ENCODE measurements around the gene MTURN. TPM values are rescaled to one million over a fixed set of nuclear protein-coding genes. Genes with fewer than 3 reads are reported as not detected.

MTURN gene
- total and polyA plus RNA-seq, 7 experiments from 2014 or later: 2.7 to 38.7 (median 18.9) TPM

- H3K4me1 Mint-ChIP-seq: peaks cover 3 to 16% (median 6%) of the 10 kb centered on the region in 7 donors
- POLR2A ChIA-PET: interaction anchor here (1.0 to 2.7 kb wide), 11 partner anchors 9 to 215 kb away, joined by 4 to 12 read pairs (median 6); partner anchors contain the start of genes FKBP14 and PLEKHA8
- no peaks in the 10 kb centered on the region for H3K9me3 Mint-ChIP-seq
Measured at GRCh38 chr7:30135301-30136116, 723 bp downstream of the MTURN start.

GRCh38 chr7:30136117-30136731 is 1.4 kb downstream of the MTURN start:
- no peaks in the 10 kb centered on the region for H3K27me3 ChIP-seq (ENCODE audit: control insufficient read depth in 2 of 2, insufficient read depth in 2 of 2, low read length in 2 of 2)
- Mint-ChIP-seq H3K27ac (peak overlapping the region; percentile 65 to 95 (median 91)), H3K4me1 (peaks cover 4 to 16% (median 6%) of the 10 kb centered on the region in 7 donors), H3K27me3 (peaks cover 0 to 38% (median 0%) of the 10 kb centered on the region in 5 donors), H3K36me3 (no peaks in the 10 kb centered on the region), H3K4me3 (peak overlapping the region; percentile 87 to 95 (median 92)), H3K9me3 (no peaks in the 10 kb centered on the region)
- no peak for DNase-seq
- ChIA-PET CTCF (interaction anchor here (0.5 kb wide), 1 partner anchor 214 kb away, joined by 3 read pairs; no protein-coding TSS in a partner anchor), POLR2A (interaction anchor here (1.1 to 2.7 kb wide), 5 partner anchors 10 to 214 kb away, joined by 3 to 9 read pairs (median 6); no protein-coding TSS in a partner anchor)
- H3K27ac ChIP-seq (ENCODE audit: low read depth, low read length): peak overlapping the region; percentile 77
- H3K4me3 ChIP-seq (ENCODE audit: low read length): peak overlapping the region; percentile 86
- peaks cover 0 to 5% (median 0%) of the 10 kb centered on the region in 3 experiments for H3K36me3 ChIP-seq (ENCODE audit: control insufficient read depth in 2 of 3, insufficient read depth in 3 of 3, low read length in 3 of 3)
- peaks cover 0 to 8% of the 10 kb centered on the region in 2 donors for H3K4me1 ChIP-seq (ENCODE audit: control insufficient read depth in 2 of 2, insufficient read depth in 2 of 2, low read length in 2 of 2)
- no peak for ATAC-seq
- no peaks in the 10 kb centered on the region for H3K9me3 ChIP-seq (ENCODE audit: control insufficient read depth in 2 of 3, low read length in 3 of 3)
- intact Hi-C loops (cut with micrococcal nuclease): loop anchor here in 1 of 2 donors (5.0 to 10.0 kb wide), 3 partner anchors 209 to 456 kb away; partner anchors contain the start of genes GARS1 and GGCT

More at GRCh38 chr7:30135301-30136116, 723 bp downstream of the MTURN start:
- H3K4me3 Mint-ChIP-seq: peak overlapping the region; percentile 87 to 95 (median 92)
- CTCF ChIA-PET: no interaction called here
- no peaks in the 10 kb centered on the region for H3K36me3 Mint-ChIP-seq
- H3K4me3 ChIP-seq (ENCODE audit: low read length): peak overlapping the region; percentile 86
- peak; percentile 55 for ATAC-seq
- H3K27ac ChIP-seq (ENCODE audit: low read depth, low read length): peak overlapping the region; percentile 77
- H3K9me3 ChIP-seq (ENCODE audit: control insufficient read depth in 2 of 3, low read length in 3 of 3): no peaks in the 10 kb centered on the region
- intact Hi-C loops (cut with micrococcal nuclease): loop anchor here (1.0 to 10.0 kb wide), 13 partner anchors 14 to 591 kb away; partner anchors contain the start of genes GARS1 (in 2 of the 2), GGCT (in 2 of the 2), ZNRF2 (in 2 of the 2) and FKBP14 (in 1 of the 2)
- H3K4me1 ChIP-seq (ENCODE audit: control insufficient read depth in 2 of 2, insufficient read depth in 2 of 2, low read length in 2 of 2): peaks cover 0 to 8% of the 10 kb centered on the region in 2 donors
- peaks cover 0 to 5% (median 0%) of the 10 kb centered on the region in 3 experiments for H3K36me3 ChIP-seq (ENCODE audit: control insufficient read depth in 2 of 3, insufficient read depth in 3 of 3, low read length in 3 of 3)
- peak overlapping the region; percentile 65 to 95 (median 91) for H3K27ac Mint-ChIP-seq
- no peaks in the 10 kb centered on the region for H3K27me3 ChIP-seq (ENCODE audit: control insufficient read depth in 2 of 2, insufficient read depth in 2 of 2, low read length in 2 of 2)
- H3K27me3 Mint-ChIP-seq: peaks cover 0 to 45% (median 0%) of the 10 kb centered on the region in 5 donors
- DNase-seq: peak; percentile 36 to 68 (median 60)

- Mint-ChIP-seq H3K4me1 (peaks cover 4 to 16% (median 6%) of the 10 kb centered on the region in 7 donors), H3K36me3 (no peaks in the 10 kb centered on the region), H3K27me3 (peaks cover 0 to 38% (median 0%) of the 10 kb centered on the region in 5 donors), H3K9me3 (no peaks in the 10 kb centered on the region), H3K27ac (peak overlapping the region in 5 of 9 donors; percentile 16 to 71 (median 54)), H3K4me3 (peak overlapping the region in 9 of 10 donors; percentile 54 to 95 (median 93))
- ATAC-seq: no peak
- POLR2A ChIA-PET: interaction anchor here (1.1 to 1.6 kb wide), 4 partner anchors 10 to 214 kb away, joined by 3 to 6 read pairs (median 4); no protein-coding TSS in a partner anchor
- no peaks in the 10 kb centered on the region for H3K9me3 ChIP-seq (ENCODE audit: control insufficient read depth in 2 of 3, low read length in 3 of 3)
- H3K27ac ChIP-seq (ENCODE audit: low read depth, low read length): no peak overlapping the region
- H3K27me3 ChIP-seq (ENCODE audit: control insufficient read depth in 2 of 2, insufficient read depth in 2 of 2, low read length in 2 of 2): no peaks in the 10 kb centered on the region
- peaks cover 0 to 5% (median 0%) of the 10 kb centered on the region in 3 experiments for H3K36me3 ChIP-seq (ENCODE audit: control insufficient read depth in 2 of 3, insufficient read depth in 3 of 3, low read length in 3 of 3)
- intact Hi-C loops (cut with micrococcal nuclease): loop anchor here in 1 of 2 donors (5.0 to 10.0 kb wide), 3 partner anchors 208 to 455 kb away; partner anchors contain the start of genes GARS1 and GGCT
- CTCF ChIA-PET: interaction anchor here (0.5 kb wide), 1 partner anchor 214 kb away, joined by 3 read pairs; no protein-coding TSS in a partner anchor
- peaks cover 0 to 8% of the 10 kb centered on the region in 2 donors for H3K4me1 ChIP-seq (ENCODE audit: control insufficient read depth in 2 of 2, insufficient read depth in 2 of 2, low read length in 2 of 2)
- H3K4me3 ChIP-seq (ENCODE audit: low read length): no peak overlapping the region
- no peak for DNase-seq
Measured at GRCh38 chr7:30136743-30137485, 2.1 kb downstream of the MTURN start.

- Mint-ChIP-seq H3K9me3 (no peaks in the 10 kb centered on the region), H3K4me3 (no peak overlapping the region), H3K4me1 (peaks cover 0 to 12% (median 6%) of the 10 kb centered on the region in 7 donors), H3K36me3 (no peaks in the 10 kb centered on the region), H3K27ac (no peak overlapping the region), H3K27me3 (peaks cover 0 to 12% (median 0%) of the 10 kb centered on the region in 5 donors)
- Histone ChIP-seq H3K36me3 (ENCODE audit: control insufficient read depth in 2 of 3, insufficient read depth in 3 of 3, low read length in 3 of 3) (peaks cover 0 to 5% (median 0%) of the 10 kb centered on the region in 3 experiments), H3K9me3 (ENCODE audit: control insufficient read depth in 2 of 3, low read length in 3 of 3) (no peaks in the 10 kb centered on the region), H3K27ac (ENCODE audit: low read depth, low read length) (no peak overlapping the region), H3K4me1 (ENCODE audit: control insufficient read depth in 2 of 2, insufficient read depth in 2 of 2, low read length in 2 of 2) (peaks cover 0 to 3% of the 10 kb centered on the region in 2 donors), H3K27me3 (ENCODE audit: control insufficient read depth in 2 of 2, insufficient read depth in 2 of 2, low read length in 2 of 2) (no peaks in the 10 kb centered on the region), H3K4me3 (ENCODE audit: low read length) (no peak overlapping the region)
- intact Hi-C loops (cut with micrococcal nuclease): loop anchor here in 1 of 2 donors (5.0 to 10.0 kb wide), 3 partner anchors 205 to 452 kb away; partner anchors contain the start of genes GARS1 and GGCT
- POLR2A ChIA-PET: no interaction called here
- DNase-seq: no peak
- CTCF ChIA-PET: no interaction called here
- no peak for ATAC-seq
Measured at GRCh38 chr7:30139836-30140384, 5.1 kb downstream of the MTURN start.

- DNase-seq (no peak), ATAC-seq (no peak)
- CTCF ChIA-PET: no interaction called here
- H3K27me3 Mint-ChIP-seq: peaks cover 0 to 12% (median 0%) of the 10 kb centered on the region in 5 donors
- H3K36me3 Mint-ChIP-seq: no peaks in the 10 kb centered on the region
- Histone ChIP-seq H3K4me1 (ENCODE audit: control insufficient read depth in 2 of 2, insufficient read depth in 2 of 2, low read length in 2 of 2) (peaks cover 0 to 3% of the 10 kb centered on the region in 2 donors), H3K27me3 (ENCODE audit: control insufficient read depth in 2 of 2, insufficient read depth in 2 of 2, low read length in 2 of 2) (no peaks in the 10 kb centered on the region), H3K4me3 (ENCODE audit: low read length) (no peak overlapping the region), H3K27ac (ENCODE audit: low read depth, low read length) (no peak overlapping the region), H3K36me3 (ENCODE audit: control insufficient read depth in 2 of 3, insufficient read depth in 3 of 3, low read length in 3 of 3) (peaks cover 0 to 4% (median 0%) of the 10 kb centered on the region in 3 experiments), H3K9me3 (ENCODE audit: control insufficient read depth in 2 of 3, low read length in 3 of 3) (no peaks in the 10 kb centered on the region)
- peaks cover 0 to 12% (median 6%) of the 10 kb centered on the region in 7 donors for H3K4me1 Mint-ChIP-seq
- POLR2A ChIA-PET: no interaction called here
- intact Hi-C loops (cut with micrococcal nuclease): no loop called here
- H3K27ac Mint-ChIP-seq: no peak overlapping the region
- H3K4me3 Mint-ChIP-seq: no peak overlapping the region
- no peaks in the 10 kb centered on the region for H3K9me3 Mint-ChIP-seq
Measured at GRCh38 chr7:30140456-30140855, 5.7 kb downstream of the MTURN start.

Data from naive thymus-derived CD4-positive, alpha-beta T cell (primary cell).